Caco-2 (cell line): ENCODE data around the gene B3GALT4. TPM values are rescaled to one million over a fixed set of nuclear protein-coding genes. Genes with fewer than 3 reads are reported as not detected.

Experiments
- BruUV-seq: library from RNA; stranded (reverse); fragments of 400-500 nt; replicated peaks from 2 replicates; lab custom pipeline; 2021; lab: Mats Ljungman, UMichigan
- CTCF ChIA-PET: fragments of 300-600 bp; sonication (Branson Sonifier 250); formaldehyde crosslinking; loops from one replicate; lab custom pipeline; 2022; ENCODE audit warnings: antibody characterized with exemption; lab: Charles Lee
- POLR2A ChIA-PET: fragments of 300-600 bp; sonication (Branson Sonifier 250); formaldehyde crosslinking; loops from one replicate; lab custom pipeline; 2022; ENCODE audit warnings: antibody characterized with exemption; lab: Charles Lee
- DNase-seq, 2 experiments: peaks; one replicate each; pipeline versions ENCODE4 v3.0.0 to v3.0.0-alpha.2; 2020 to 2022
- H3K27me3 ChIP-seq: replicated peaks from 2 replicates; pipeline ENCODE4 v1.6.0; 2011; ENCODE audit warnings: low read length; ENCODE audit not compliant: control insufficient read depth, insufficient read depth
- H3K36me3 ChIP-seq: 2 replicates; pipeline ENCODE4 v1.5.1; 2011; ENCODE audit warnings: low read length; ENCODE audit not compliant: control insufficient read depth, insufficient read depth
- H3K4me1 ChIP-seq: fragments of 250-450 bp; sonication (Bioruptor Pico); 2 replicates; pipeline ENCODE4 v1.5.1; 2020; ENCODE audit warnings: mild to moderate bottlenecking
- H3K4me3 ChIP-seq: 2 replicates; pipeline ENCODE4 v1.5.1; 2011; ENCODE audit warnings: low read depth, mild to moderate bottlenecking, control low read depth, low read length
- H3K9me3 ChIP-seq: fragments of 250-450 bp; sonication (Bioruptor Pico); 2 replicates; pipeline ENCODE4 v1.5.1; 2020; ENCODE audit warnings: mild to moderate bottlenecking, moderate library complexity
- H3K27ac Mint-ChIP-seq: one replicate; pipeline ENCODE4 v1.8.0; 2022; ENCODE audit warnings: mixed read lengths; ENCODE audit not compliant: unreplicated experiment
- H3K27me3 Mint-ChIP-seq: one replicate; pipeline ENCODE4 v1.8.0; 2022; ENCODE audit warnings: mixed read lengths; ENCODE audit not compliant: insufficient read depth, unreplicated experiment
- H3K36me3 Mint-ChIP-seq: one replicate; pipeline ENCODE4 v1.8.0; 2022; ENCODE audit warnings: mild to moderate bottlenecking, mixed read lengths; ENCODE audit not compliant: insufficient read depth, unreplicated experiment
- H3K4me1 Mint-ChIP-seq: one replicate; pipeline ENCODE4 v1.8.0; 2022; ENCODE audit warnings: low read depth, mixed read lengths; ENCODE audit not compliant: unreplicated experiment
- H3K4me3 Mint-ChIP-seq: one replicate; pipeline ENCODE4 v1.8.0; 2022; ENCODE audit warnings: mild to moderate bottlenecking, moderate library complexity, mixed read lengths; ENCODE audit not compliant: unreplicated experiment
- H3K9me3 Mint-ChIP-seq: one replicate; pipeline ENCODE4 v1.8.0; 2022; ENCODE audit warnings: mixed read lengths; ENCODE audit not compliant: unreplicated experiment
- intact Hi-C: fragments of 100-400 bp; cut with micrococcal nuclease; formaldehyde crosslinking; loops from one replicate; pipeline ENCODE4 v1.10.0; 2022; ENCODE audit not compliant: unreplicated experiment
- total RNA-seq: library from RNA; stranded (reverse); gene quantifications from 2 replicates; pipeline ENCODE4 v1.2.3, GENCODE V29; 2022
- TF ChIP-seq, protein P1 (sequence below), 2 experiments: fragments of 200-600 bp in 1 of 2; IDR thresholded peaks; 1 replicate in 1 of 2; 2 replicates in 1 of 2; pipeline versions ENCODE4 v1.5.1 to v1.8.0; 2011 to 2022; ENCODE audit warnings: antibody characterized with exemption in 1 of 2, control low read depth in 1 of 2, inconsistent platforms in 1 of 2, low read depth in 1 of 2, low read length in 1 of 2, mild to moderate bottlenecking in 1 of 2, moderate library complexity in 1 of 2; ENCODE audit not compliant: insufficient read depth in 1 of 2, severe bottlenecking in 1 of 2, unreplicated experiment in 1 of 2

The B3GALT4 gene
- total RNA-seq, 1 experiment from 2014 or later, result 0.34 TPM

DNA sequence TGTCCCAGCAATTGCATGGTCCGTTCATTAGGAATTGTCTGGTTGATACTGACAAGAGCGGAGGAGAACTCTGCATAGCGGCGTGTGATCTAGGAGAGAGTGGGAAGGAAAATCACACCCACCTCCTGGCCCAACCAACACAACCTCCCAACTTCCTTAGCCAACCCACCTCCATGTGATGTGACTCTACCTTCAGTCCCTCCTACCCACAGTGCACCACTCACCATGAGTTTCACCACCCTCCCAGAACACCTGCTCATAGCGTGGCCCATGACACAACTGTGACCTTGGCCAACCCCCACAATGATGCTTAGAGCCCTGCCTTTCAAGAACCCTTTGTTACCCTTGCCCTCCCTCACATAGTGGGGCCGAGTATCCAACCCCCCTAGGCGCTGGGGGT is 12.9 kb upstream of the B3GALT4 start:
- no peaks in the 10 kb centered on the region for H3K4me1 Mint-ChIP-seq
- Histone ChIP-seq H3K27me3 (no peaks in the 10 kb centered on the region), H3K36me3 (no peaks in the 10 kb centered on the region; the same call in none of the 2 replicates), H3K9me3 (no peaks in the 10 kb centered on the region), H3K4me1 (peaks cover 4% of the 10 kb centered on the region; the same call in 1 of the 2 replicates), H3K4me3 (no peak overlapping the region)
- DNase-seq, result no peak
- intact Hi-C loops, result no loop called here
- BruUV-seq, result no TSS peak
- ChIA-PET CTCF (interaction anchor here (0.6 kb wide), 1 partner anchor 1528 kb away, joined by 3 read pairs; no protein-coding TSS in a partner anchor), POLR2A (no interaction called here)
- H3K27ac Mint-ChIP-seq, result no peak overlapping the region
- peaks cover 36% of the 10 kb centered on the region for H3K36me3 Mint-ChIP-seq
- H3K27me3 Mint-ChIP-seq, result no peaks in the 10 kb centered on the region
- TF ChIP-seq, protein P1, sequence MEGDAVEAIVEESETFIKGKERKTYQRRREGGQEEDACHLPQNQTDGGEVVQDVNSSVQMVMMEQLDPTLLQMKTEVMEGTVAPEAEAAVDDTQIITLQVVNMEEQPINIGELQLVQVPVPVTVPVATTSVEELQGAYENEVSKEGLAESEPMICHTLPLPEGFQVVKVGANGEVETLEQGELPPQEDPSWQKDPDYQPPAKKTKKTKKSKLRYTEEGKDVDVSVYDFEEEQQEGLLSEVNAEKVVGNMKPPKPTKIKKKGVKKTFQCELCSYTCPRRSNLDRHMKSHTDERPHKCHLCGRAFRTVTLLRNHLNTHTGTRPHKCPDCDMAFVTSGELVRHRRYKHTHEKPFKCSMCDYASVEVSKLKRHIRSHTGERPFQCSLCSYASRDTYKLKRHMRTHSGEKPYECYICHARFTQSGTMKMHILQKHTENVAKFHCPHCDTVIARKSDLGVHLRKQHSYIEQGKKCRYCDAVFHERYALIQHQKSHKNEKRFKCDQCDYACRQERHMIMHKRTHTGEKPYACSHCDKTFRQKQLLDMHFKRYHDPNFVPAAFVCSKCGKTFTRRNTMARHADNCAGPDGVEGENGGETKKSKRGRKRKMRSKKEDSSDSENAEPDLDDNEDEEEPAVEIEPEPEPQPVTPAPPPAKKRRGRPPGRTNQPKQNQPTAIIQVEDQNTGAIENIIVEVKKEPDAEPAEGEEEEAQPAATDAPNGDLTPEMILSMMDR (IDR thresholded peaks at IDR 0.05; ENCODE audit: insufficient read depth in 1 of 2, low read depth in 1 of 2, low read length in 1 of 2, severe bottlenecking in 1 of 2, unreplicated experiment in 1 of 2), result no peak
- H3K9me3 Mint-ChIP-seq, result no peaks in the 10 kb centered on the region
- H3K4me3 Mint-ChIP-seq, result no peak overlapping the region

DNA sequence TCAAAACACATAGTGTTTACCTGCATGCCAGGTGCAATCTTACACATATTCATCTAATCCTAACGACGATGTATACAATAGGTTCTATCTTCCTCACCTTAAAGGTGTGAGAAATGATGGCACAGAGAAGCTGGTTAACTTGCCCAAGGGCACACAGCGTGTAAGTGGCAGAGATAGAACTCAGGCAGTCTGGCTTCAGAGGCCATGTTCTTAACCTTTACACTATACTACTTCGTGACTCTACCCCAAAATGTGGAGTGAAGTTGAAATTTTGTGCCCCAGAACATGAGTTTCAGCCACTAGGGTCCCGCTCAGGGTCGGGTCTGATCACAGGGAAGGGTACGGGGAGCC is 5.8 kb upstream of the B3GALT4 start:
- peaks cover 7% of the 10 kb centered on the region for H3K36me3 ChIP-seq
- no peak for DNase-seq
- peak overlapping the region; percentile 100 for H3K27ac Mint-ChIP-seq
- peak overlapping the region; percentile 95 for H3K4me3 Mint-ChIP-seq
- ChIA-PET CTCF (interaction anchor here (0.9 to 1.3 kb wide), 4 partner anchors 22 to 147 kb away, joined by 3 to 4 read pairs (median 4); partner anchors contain the start of genes CUTA and RGL2), POLR2A (interaction anchor here (0.8 to 2.3 kb wide), 5 partner anchors 18 to 299 kb away, joined by 3 to 17 read pairs (median 11); partner anchors contain the start of genes PFDN6, WDR46 and ZBTB22)
- H3K36me3 Mint-ChIP-seq, result peaks cover 49% of the 10 kb centered on the region
- H3K27me3 Mint-ChIP-seq, result no peaks in the 10 kb centered on the region
- TF ChIP-seq, protein P1 (IDR thresholded peaks at IDR 0.05; ENCODE audit: insufficient read depth in 1 of 2, low read depth in 1 of 2, low read length in 1 of 2, severe bottlenecking in 1 of 2, unreplicated experiment in 1 of 2), result no peak
- peaks cover 24% of the 10 kb centered on the region for H3K4me1 Mint-ChIP-seq
- no TSS peak for BruUV-seq
- intact Hi-C loops, result loop anchor here (1.0 kb wide), 1 partner anchor 22 kb away; no protein-coding TSS in a partner anchor
- H3K9me3 ChIP-seq, result no peaks in the 10 kb centered on the region
- peaks cover 18% of the 10 kb centered on the region for H3K4me1 ChIP-seq
- no peaks in the 10 kb centered on the region for H3K9me3 Mint-ChIP-seq
- no peaks in the 10 kb centered on the region for H3K27me3 ChIP-seq
- peak overlapping the region; percentile 51 for H3K4me3 ChIP-seq

DNA sequence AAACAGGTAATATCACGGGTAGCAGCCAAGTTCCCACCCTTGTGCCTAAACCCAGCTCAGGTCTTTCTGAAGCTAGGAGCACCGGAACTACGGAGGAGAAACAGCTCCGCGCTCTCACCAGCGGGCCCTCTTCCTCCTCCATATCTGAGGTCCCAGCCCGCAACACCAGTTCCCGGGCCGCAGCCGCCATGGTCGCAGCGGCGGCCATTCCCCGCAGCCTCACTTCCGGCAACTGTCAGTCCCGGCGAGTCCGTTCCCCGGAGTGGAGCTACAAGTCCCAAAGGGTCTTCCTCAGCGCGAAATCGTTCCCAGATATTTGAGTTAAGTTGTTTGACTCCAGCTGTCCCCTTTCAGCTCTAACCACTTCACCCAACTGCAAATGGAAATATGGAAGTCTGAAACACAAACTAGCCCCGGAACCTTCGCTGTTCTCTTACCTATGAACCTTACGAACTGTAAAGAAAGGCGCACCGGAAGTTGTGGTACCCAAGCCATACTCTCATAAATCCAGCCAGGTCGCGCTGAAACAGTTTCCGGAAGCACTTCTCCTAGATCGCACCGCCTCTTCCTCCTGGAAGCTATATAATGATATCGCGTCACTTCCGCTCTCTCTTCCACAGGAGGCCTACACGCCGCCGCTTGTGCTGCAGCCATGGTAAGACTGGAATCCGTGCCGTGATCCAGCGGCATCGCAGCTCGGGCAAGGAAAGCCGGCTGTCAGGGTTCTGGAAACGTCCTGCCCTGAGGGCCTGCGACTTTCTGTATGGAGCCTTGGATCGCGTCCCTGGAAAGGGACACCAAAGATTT is 5.3 kb upstream of the B3GALT4 start, which contains the start of the genes RPS18 and VPS52:
TSS of gene RPS18 (plus strand) at position 608 of the 807 bp plus-strand sequence. CDS start at position 653, 45 bp downstream.
TSS of gene VPS52 (minus strand) at position 409 of the 807 bp plus-strand sequence. CDS start at position 208, 201 bp downstream.
- Histone ChIP-seq H3K4me1 (peaks cover 18% of the 10 kb centered on the region), H3K4me3 (peak within 1 kb of the TSS; percentile 56), H3K27me3 (no peaks in the 10 kb centered on the region), H3K36me3 (peaks cover 9% of the 10 kb centered on the region), H3K9me3 (no peaks in the 10 kb centered on the region)
- DNase-seq, result peak; percentile 93 to 97
- peaks cover 55% of the 10 kb centered on the region for H3K36me3 Mint-ChIP-seq
- peak within 1 kb of the TSS; percentile 95 for H3K4me3 Mint-ChIP-seq
- ChIA-PET POLR2A (interaction anchor here (0.6 to 2.3 kb wide), 11 partner anchors 12 to 300 kb away, joined by 3 to 17 read pairs (median 7); partner anchors contain the start of genes CUTA, PFDN6, WDR46 and ZBTB22), CTCF (interaction anchor here (0.6 to 1.3 kb wide), 6 partner anchors 22 to 232 kb away, joined by 3 to 21 read pairs (median 4); partner anchors contain the start of genes CUTA, RGL2 and ZBTB22)
- intact Hi-C loops, result loop anchor here (1.0 kb wide), 1 partner anchor 22 kb away; no protein-coding TSS in a partner anchor
- H3K4me1 Mint-ChIP-seq, result peaks cover 24% of the 10 kb centered on the region
- peak within 1 kb of the TSS; percentile 100 for H3K27ac Mint-ChIP-seq
- TSS peak; percentile 83 for BruUV-seq
- H3K27me3 Mint-ChIP-seq, result no peaks in the 10 kb centered on the region
- TF ChIP-seq, protein P1 (IDR thresholded peaks at IDR 0.05; ENCODE audit: insufficient read depth in 1 of 2, low read depth in 1 of 2, low read length in 1 of 2, severe bottlenecking in 1 of 2, unreplicated experiment in 1 of 2), result no peak
- H3K9me3 Mint-ChIP-seq, result no peaks in the 10 kb centered on the region
